SU-DHL-6 (cell line): ENCODE measurements around the gene CCDC137.

Source experiments
- CTCF ChIP-seq: fragments of 200-600 bp; sonication (generic); IDR thresholded peaks from one replicate; pipeline ENCODE4 v1.5.1; 2017; ENCODE audit warnings: antibody characterized with exemption, mild to moderate bottlenecking, low read length, moderate library complexity; ENCODE audit not compliant: insufficient read depth, poor library complexity, severe bottlenecking
- EZH2phosphoT487 ChIP-seq: fragments of 200-600 bp; sonication (generic), shearing (Covaris generic); conservative IDR thresholded peaks from 2 replicates; pipeline ENCODE4 v1.6.1; 2018; ENCODE audit warnings: mild to moderate bottlenecking, antibody characterized with exemption, low read length, moderate library complexity, mixed read lengths

- no peak for TF ChIP-seq CTCF
- no peak for TF ChIP-seq EZH2phosphoT487
These were observed 21.3 kb upstream of the CCDC137 start for GRCh38 chr17:81644976-81645952.
